Keratinocyte (primary cell): ENCODE data around the gene FGF22.

Source experiments
- CTCF ChIP-seq, 3 experiments: IDR thresholded peaks in 1 of 3; conservative IDR thresholded peaks in 1 of 3; optimal IDR thresholded peaks in 1 of 3; 2 replicates in 2 of 3; 3 replicates in 1 of 3; pipeline versions ENCODE3 to v1.5.1; 2011; ENCODE audit warnings: low read length in 3 of 3, mild to moderate bottlenecking in 3 of 3, moderate library complexity in 2 of 3, control low read depth in 1 of 3, inconsistent platforms in 1 of 3; ENCODE audit not compliant: insufficient read depth in 2 of 3; ENCODE audit errors: extremely low read depth in 1 of 3
- EZH2 ChIP-seq: IDR thresholded peaks from one replicate; pipeline ENCODE4 v1.6.1; 2012; ENCODE audit warnings: inconsistent platforms, mild to moderate bottlenecking, low read length, moderate library complexity

- TF ChIP-seq CTCF (optimal IDR thresholded peaks at IDR 0.05 in 1 of 3, IDR thresholded peaks at IDR 0.05 in 1 of 3, conservative IDR thresholded peaks at IDR 0.05 in 1 of 3; ENCODE audit: extremely low read depth in 1 of 3, insufficient read depth in 2 of 3, low read length in 3 of 3) = no peak
- peak; percentile 61 for TF ChIP-seq EZH2
Observed at GRCh38 chr19:591099-591958, 48.4 kb upstream of the FGF22 start.
